Stimulated activated CD8-positive, alpha-beta memory T cell treated with anti-CD3 and anti-CD28 coated beads, Interleukin-12 subunit alpha, Interleukin-12 subunit beta, amount 100 ng/mL, for 24 hours (primary cell): Measurements from ENCODE around the gene ATF4.
"Not testable (repeated sequence)": the region's sequence is repeated elsewhere in the genome, so short reads cannot be mapped to it uniquely, and the experiment has no call there.

Source experiments
- DNase-seq: peaks from one replicate; pipeline ENCODE4 v3.0.0-alpha.2; 2020; ENCODE audit errors: extremely low read depth

Gene ATF4

DNA sequence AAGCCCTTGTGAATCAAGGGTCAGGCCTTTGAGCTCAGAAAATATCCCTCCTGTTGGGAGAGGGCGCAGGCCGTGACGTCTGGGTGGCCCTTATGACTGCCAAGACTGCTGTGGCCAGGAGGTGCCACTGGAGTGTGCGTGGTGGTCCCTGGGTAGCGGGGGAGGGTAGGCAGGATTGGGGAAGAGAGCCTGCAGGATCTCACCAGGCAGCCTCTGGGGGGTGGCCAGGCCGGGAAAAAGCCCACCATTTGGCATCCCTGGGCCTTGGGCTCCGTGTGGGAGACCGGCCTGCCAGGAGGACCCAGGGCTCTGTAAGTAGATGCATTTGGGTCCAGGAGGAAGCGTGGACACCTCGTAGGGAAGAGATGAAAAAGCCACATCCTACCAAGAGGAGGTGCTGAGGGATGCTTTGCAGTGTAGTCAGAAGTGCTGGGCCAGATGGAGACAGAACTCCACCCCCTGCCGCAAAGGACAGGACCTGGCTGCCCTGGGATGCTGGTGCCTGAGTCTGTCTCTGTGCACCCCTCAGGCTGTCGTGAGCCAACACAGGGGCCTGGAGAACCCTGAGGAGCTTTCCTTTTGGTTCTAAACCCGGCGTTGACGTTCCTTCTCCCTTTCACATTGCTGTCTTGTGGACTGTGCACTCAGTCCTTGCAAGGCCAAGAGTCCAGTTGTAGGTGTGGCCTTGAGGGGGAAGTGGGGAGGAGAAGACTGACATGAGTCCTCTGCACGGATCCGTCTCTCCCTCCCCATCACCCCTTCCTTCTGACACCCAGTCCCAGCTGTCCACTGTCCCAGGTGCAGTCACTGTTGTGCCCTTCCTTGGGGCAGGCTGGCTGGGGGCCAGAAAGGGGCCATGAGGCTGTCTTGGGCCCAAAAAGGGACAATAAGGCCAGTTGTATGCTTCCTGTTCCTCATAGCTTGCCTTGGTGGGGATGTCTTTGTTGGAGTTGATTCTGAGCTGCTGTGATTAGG is 31.0 kb upstream of the ATF4 start:
- DNase-seq = no peak

DNA sequence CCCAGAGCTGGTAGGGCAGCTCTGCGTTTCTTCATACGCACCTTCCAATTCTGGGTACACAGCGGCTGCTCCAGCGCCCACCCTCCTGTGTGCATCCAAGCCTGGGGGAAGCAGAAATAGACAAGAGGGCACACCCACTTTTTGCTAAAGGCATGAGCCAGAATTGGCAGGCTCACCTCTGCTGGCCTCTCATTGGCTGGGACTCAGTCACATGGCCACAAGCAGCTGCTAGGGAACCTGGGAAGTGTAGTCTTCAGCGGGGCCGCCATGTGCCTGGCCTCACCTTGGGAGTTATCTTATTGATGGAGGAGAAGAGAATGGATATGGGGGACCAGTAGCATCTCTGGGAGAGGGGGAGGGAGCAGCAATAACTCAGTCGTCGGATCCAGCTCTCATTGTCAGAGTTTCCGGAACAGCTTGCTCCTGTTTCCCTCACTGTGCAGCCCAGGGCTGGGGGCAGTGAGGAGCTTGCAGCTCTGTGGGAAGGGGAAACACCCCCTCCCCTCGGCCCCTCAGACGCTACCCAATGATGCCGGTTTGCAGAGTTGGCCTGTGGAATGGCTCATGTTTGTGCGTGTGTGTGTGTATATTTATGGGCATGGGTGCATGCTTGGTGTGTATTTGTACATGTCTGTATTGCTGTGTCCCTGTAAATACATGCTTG is 30.1 kb upstream of the ATF4 start:
- peak; percentile 62 for DNase-seq

DNA sequence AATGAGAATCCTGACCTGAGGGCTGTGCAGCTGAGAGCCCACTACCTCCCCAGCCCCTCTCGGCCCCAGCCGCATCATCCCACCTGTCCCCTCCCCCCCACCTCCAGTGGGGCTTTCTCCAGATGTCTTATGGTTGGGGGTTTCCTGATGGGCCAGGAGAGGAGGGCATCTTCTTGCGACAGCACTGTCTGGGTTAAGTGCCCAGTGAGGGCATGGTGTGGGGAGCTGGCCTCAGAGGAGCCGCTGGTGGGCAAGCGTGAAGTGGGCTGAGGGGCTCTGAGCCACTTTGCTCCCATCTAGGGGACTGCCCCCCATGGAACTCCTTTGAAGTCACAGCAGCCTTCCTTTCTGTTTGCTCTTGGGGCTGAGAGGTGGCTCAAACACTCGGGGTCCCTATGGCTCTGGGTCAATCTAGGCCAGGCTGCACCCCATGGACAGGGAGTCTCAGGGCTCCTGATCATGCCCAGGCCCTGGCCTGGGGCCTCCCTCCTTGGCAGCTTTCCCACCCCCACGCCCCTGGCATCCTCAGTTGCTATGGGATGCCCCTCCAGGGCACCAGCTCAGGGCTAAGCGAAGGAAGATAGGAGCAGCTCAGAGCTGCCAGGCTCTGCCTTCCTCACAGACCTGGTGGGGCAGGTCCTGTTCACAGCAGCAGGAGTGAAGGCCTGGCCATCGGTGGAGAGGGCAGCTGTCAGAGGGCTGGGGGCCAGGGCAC is 29.2 kb upstream of the ATF4 start:
- DNase-seq = no peak

DNA sequence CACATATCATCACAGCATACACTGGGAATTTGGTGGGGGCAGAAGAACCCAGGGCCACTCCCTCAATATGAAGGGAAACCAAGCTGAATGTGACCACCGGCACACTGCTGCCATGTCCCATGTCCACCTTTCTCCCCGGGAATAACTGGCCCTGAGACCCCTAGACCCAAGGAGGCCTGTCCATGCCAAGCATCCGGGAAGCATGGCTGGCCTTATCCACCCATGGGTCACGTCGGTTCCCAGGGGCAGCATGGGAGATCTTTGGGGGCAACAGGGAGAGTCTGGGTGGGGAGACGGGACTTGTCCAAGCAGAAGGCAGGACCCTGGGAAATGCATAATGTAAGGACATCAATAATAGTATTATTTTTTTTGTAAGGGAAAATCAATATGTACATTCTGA is 28.7 kb upstream of the ATF4 start:
- DNase-seq = no peak

DNA sequence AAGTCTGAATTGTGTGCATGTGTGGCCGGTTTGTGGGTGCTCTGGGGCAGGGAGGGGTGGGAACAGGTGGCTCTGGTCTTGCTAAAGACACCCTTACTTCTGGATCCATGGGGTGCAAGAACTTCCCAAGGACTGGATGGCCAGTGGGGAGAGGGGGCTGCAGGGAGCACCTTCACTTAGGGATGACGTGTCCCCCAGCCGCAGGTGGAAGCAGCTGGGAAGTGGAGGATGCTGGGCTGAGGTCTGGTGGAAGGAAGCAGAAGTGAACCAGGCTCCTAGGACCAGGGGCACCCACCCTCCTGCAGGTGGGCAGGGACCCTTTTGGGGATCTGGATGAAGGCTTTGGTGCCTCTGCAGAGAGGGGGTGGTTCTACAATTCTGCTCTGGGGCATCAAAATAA is 28.2 kb upstream of the ATF4 start:
- DNase-seq = no peak

DNA sequence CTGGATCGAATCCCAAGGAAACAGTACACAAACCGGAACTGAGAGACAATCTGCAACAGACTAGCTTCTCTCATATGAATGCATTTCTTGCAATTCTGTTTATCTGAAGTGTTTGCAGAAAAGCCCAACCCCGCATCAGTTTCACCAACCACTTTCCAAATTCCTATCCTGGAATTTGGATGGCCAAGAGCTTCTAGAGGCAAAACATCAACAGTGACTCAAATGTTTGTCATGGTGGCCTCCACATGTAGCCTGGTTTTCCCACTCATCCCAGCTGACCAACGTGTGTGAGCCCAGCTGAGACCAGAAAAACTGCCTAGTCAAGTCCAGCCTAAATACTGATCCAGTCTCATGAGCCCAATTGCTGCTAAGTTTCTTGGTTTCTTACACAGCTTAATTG is 26.6 kb upstream of the ATF4 start:
- DNase-seq = no peak

DNA sequence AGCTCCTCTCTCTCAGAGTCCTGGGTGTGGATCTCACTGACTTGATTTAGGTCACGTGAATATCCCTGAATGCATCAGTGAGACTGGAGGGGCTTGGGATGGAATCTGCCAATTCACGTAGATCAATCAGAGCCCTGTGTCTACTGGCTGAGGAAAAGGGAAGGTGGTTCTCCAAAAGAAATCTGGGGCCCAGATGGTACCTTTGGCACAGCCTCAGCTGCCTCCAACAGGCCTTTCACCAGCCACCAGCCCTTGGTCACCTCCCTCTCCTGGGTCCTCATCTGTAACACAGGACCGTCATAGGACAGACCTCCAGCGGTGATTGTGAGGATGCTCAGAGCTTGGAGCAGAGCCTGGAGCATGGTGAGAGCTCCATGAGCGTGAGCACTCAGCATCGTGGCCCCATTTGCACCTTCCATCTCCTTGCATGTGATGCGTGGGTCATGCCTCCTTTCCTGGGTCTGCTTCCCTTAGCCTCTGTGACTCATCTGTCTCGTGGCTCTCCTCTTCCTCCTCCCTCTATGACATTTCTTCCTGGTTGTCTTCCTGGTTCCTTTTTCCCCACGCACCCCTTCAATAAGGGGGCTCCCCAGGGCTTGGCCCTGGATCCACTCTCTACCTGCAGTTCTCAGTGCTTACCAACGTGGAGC is 25.8 kb upstream of the ATF4 start:
- no peak for DNase-seq

DNA sequence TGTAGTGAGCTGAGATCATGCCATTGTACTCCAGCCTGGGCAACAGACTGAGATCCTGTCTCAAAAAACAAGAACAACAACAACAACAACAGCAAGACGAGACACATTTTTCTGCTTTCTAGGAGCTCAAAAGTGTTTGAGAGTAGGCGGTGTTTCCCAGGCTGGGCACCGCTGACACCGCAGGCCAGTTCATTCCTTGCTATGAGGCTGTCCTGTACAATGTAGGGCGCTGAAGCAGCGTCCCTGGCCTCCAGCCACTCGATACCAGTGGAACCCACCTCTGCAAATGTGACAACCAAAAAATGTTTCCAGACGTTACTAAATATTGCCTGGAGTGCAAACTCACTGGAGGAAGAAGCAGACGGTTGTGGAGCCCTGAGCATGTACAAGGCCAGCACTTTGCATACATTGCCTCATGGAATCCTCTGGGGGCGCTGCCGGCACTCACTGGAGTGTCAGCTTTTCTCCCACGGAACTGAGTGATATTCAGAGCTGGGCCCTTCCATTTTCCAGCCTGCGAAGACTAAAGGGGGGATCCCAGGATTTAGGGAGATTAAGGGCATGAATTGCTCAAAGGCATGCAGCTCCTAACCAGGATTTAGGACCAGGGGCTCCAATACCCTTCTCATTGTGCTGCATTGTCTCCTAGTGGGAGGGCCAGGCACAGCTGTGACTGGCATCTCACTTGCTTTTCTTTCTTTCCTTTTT is 24.1 kb upstream of the ATF4 start:
- no peak for DNase-seq

DNA sequence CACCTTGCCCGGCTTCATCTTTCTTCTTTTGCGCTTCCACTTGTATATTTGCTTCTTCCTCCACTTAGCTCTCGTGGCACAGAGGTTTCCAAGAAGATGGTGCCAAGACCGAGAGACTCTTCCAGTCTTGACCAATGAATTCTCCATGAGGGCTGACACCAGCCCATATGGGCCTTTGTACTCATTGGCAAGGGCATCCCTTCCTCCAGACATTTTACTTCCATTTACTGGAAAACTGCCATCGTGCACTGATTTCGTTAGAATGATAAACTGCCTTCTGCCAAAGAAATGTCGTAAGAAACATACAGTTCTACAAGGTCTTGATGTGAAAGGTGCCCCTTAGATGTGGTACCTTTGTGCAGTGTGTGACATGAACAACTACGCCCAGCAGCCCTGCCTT is 22.9 kb upstream of the ATF4 start:
- no peak for DNase-seq

DNA sequence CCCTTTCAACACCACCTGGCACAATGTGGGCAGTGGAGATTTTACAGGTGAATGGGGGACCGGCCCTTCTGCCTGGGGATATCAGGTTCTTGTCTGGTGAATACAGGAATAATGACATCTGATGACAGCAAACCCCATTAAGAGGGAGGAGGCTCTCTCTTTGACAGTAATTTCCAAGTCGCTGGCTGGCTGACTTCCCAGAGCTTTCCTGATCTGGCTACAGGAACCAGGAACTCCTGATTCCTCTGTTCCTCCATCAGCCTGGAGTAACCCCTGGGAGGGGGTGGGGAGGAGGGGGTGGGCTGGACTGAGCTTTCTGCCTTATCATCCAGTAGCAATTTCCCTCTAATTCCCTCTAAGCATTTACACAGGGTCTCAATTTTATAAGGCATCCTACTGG is 22.0 kb upstream of the ATF4 start:
- no peak for DNase-seq

DNA sequence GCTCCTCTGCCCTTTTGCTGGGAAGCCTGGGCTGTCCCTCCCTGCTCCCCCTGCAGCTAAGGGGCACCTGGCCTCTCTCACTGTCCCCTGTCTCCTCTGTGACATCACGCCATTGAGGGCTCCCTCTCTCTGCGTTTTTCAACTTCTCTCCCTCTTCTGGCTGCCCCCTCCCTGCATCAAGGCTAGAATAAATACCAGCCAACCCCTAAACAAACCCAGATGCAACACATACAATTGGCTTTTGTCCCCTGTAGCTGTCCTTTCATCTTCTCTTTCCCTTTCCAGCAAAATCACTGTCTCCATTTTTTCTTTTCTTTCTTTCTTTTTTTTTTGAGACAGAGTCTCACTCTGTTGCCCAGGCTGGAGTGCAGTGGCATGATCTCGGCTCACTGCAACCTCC is 21.6 kb upstream of the ATF4 start:
- DNase-seq = no peak

DNA sequence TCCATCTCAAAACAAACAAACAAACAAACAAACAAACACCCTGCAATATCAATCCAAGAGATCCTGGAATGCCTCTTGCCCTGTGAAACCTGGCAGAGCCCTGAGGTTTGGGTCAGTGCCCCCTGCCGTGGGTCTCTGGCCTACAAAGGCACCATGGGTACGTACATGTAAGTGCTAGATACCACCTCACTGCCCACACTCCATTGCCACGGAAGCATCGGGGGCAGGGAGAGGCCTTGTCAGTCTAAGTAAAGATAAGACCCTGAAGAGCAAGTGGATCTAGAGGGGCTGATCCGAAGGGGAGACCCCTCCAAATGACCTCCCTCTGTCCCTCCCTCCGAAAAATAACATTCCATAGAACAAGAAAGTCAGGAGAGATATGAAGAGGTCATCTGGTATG is 20.3 kb upstream of the ATF4 start:
- DNase-seq = no peak

DNA sequence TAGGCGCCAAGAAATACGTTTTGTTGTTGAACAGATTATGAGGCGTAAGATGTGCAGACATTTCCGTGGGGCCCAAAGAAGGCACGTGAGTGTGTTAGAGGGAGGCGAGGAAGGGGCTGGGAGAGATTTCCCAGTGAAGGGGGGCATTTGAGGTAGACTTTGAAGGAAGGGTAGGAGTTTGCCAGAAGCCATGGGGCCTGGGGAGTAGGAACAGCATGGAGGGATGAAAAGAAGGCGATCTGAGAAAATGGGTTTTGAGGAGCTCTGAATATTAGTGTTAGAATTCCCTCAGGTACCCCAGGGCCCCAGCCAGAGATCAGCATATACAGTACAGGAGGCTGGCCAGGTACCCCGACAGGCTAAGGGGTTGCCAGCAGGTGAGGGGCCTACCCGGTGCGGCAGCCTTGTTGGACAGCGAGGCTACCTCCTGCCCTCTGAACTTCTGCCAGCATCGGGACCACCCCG is 18.7 kb upstream of the ATF4 start:
- no peak for DNase-seq

DNA sequence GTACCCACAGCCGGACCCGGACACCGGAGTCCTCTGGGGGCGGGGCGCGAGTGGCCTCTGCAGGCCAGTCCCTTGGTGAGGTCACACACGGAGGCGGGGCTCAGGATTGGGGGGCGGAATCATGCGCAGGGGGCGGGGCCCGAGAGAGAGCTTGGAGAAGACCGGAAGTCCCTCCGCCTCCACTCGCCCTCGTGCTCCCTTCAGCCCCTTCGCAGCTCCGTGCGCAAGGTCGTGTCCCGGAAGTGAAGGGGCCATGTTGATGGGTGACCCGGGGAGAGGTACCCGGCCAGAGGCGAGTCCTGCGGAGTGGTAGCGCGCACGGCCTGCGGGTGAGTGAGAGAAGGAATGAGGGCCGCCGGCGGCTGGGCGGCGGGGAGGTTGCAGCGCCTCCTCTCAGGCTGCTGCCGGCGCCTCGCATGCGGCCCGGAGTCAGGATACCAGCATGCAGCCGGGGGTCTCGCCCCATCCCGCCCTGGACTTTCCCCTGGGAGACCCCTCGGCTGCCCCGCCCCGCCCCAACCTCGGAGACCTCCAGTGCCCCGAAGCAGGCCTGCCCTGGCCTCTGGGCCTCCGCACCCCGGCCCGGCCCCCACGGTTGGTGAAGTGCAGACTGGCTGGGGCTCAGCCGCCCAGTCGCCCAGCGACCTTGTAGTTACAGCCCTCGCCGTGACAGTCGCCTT is 18.1 kb upstream of the ATF4 start, which contains the start of gene MIEF1:
TSS of gene MIEF1 (plus strand) at position 182 of the 680 bp plus-strand sequence. CDS start 9,005 bp downstream, outside the sequence.
- DNase-seq = peak; percentile 80

DNA sequence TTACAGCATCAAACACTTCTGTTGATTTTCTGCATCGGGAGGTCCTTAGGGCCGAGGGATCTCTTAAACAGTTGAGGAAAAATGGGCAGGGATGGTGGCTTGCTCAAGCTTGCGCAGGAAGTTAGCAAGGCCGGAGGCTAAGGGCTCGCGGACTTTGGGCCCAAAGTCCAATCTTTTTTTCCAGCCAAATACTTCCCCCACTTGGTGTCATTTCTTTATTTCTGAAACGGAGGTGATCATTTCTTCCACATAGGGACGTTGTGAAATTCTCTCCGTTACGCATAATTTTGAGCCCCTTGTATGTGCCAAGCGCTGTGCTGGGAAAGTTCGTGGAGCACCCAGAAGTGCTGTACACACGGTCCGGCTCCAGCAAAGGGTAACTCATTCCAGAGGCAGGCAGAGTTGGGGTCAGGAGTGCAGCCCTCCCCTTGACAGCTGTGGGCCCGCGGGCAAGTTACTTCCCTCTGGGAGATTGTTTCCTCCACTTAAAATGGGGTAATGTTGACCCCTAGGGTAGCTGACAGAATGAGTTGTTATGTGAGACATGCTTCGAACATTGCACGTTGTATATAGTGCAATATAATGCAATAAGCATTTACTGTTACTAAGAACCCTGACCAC is 17.5 kb upstream of the ATF4 start:
- no peak for DNase-seq

DNA sequence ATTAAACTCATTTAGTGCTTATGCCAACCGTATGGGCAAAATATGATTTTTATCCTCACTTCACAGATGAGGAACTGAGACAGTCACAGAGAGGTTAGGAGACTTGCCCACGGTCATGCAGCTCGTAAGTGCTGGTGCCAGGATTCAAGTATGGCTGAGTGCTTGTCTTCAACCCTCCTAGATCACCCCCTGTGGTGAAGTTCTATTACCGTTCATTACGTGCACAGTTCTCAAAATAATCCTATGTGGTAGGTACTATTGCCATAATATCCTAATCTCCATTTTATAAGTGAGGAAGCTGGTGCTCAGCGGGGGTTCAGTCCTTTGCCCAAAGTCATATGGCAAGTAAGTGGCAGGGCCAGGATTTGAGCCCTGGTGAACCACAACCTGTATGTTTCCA is 16.7 kb upstream of the ATF4 start:
- no peak for DNase-seq

DNA sequence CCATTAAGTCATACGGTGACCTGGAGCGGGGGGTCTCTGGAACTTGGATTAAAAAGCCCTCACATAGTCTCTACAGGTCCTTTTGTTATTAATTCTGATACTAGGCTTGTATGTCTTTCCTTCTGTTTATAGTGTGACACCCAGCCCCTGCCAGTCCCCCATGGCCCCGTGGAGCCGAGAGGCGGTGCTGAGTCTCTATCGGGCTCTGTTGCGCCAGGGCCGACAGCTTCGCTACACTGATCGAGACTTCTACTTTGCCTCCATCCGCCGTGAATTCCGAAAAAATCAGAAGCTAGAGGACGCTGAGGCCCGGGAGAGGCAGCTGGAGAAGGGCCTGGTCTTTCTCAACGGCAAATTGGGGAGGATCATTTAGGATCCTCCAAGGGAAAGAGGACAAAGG is 16.3 kb upstream of the ATF4 start:
- no peak for DNase-seq

DNA sequence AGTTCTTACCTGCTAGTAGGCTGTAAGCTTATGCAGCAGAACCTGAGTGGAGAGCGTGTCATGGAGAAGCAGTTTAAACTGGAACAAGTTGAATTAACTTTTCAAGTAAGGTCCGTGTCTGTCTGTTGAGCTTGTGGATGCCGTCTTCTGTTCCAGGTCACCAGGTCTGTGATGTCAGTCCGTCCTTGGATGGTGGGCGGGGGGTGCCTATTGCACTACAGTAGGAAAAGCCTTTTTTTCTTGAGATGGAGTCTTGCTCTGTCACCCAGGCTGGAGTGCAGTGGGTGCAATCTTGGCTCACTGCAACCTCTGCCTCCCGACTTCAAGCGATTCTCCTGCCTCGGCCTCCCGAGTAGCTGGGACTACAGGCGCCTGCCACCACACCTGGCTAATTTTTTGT is 13.3 kb upstream of the ATF4 start:
- DNase-seq = not testable (repeated sequence)

DNA sequence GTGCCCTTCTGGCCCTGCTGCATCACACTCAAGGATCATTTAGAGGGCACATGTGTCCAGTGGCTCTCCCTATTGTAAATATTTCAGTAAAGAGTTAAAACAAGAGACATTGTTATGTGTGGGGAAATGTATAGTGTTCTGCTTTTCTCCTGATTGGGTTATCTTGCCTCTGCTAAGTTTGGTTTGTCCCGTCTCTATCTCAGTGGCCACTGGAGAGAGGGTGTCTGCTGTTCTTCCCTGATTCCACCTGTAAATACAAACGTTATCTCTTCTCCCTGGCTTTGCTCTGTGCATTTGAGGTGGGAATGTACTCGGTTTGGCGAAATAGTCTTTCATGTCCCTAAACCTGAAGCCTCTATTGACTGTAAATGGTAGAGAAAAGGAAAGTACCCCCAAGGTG is 12.0 kb upstream of the ATF4 start:
- no peak for DNase-seq

DNA sequence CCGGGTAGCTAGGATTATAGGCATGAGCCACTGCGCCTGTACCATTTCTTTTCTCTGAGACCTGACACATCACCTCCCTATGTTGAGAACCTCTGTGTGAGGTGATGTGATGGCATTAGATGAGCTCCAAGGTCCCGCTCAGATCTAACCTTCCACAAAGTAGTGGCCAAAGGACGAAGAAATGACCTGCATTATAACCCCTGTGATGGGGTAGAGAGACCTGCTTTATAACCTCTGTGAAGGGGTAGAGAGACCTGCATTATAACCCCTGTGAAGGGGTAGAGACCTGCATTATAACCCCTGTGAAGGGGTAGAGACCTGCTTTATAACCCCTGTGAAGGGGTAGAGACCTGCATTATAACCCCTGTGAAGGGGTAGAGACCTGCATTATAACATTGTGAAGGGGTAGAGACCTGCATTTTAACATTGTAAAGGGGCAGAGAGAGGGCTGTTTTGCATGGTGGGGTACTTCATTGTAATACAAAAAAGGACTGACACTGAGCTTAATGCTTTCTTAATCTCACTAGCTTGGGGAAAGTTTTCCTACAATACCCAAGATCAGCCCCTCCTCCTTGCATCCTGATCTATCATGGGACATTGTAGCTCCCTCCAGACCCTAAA is 9.7 kb upstream of the ATF4 start:
- no peak for DNase-seq
